K562 (cell line): ENCODE results near the gene SPRN. TPM values are rescaled to one million over a fixed set of nuclear protein-coding genes. Genes with fewer than 3 reads are reported as not detected.

Experiments
- ATAC-seq: fragments of 200-7000 bp; cut with Tn5 transposase; 3 replicates; pipeline ENCODE4 v1.9.1; 2020; ENCODE audit warnings: moderate library complexity
- BruUV-seq: library from RNA; stranded (reverse); fragments of 400-500 nt; replicated peaks from 2 replicates; lab custom pipeline; 2021; lab: Mats Ljungman, UMichigan
- CTCF ChIA-PET: fragments of 300-600 bp; formaldehyde crosslinking; extraction: SDS; loops from one replicate; lab custom pipeline; 2021; ENCODE audit warnings: low intra/inter-chr PET ratio; lab: Yijun Ruan, JAX
- POLR2A ChIA-PET: fragments of 300-600, 350-650 bp; sonication (Branson Sonifier 250); formaldehyde crosslinking; extraction: SDS; loops from one replicate; lab custom pipeline; 2021; ENCODE audit warnings: antibody characterized with exemption, inconsistent platforms; lab: Yijun Ruan, JAX
- DNase-seq, 4 experiments: peaks; one replicate each; pipeline versions ENCODE4 v3.0.0 to v3.0.0-alpha.2; 2011 to 2018; ENCODE audit warnings: low spot score in 3 of 4, mixed read lengths in 3 of 4; ENCODE audit errors: extremely low read depth in 1 of 4
- FAIRE-seq: peaks from 2 replicates; lab custom pipeline; 2011; peaks lifted over from hg19 to GRCh38; lab: Jason Lieb, UNC
- H2AFZ ChIP-seq: 2 replicates; pipeline ENCODE4 v1.6.0; 2011; ENCODE audit warnings: low read depth, low read length, control low read depth, inconsistent platforms
- H3K27ac ChIP-seq: fragments of 200-600 bp; 3 replicates; pipeline ENCODE4 v1.8.0; 2011; ENCODE audit warnings: low read depth, mild to moderate bottlenecking, control low read depth, inconsistent platforms, low read length, moderate library complexity, mixed read lengths; ENCODE audit errors: extremely low read depth
- H3K27me3 ChIP-seq, 2 experiments: fragments of 300-600 bp in 1 of 2; 2 replicates in 1 of 2; 3 replicates in 1 of 2; pipeline versions ENCODE4 v1.6.0 to v1.8.0; 2011; ENCODE audit warnings: inconsistent platforms in 2 of 2, low read length in 2 of 2, mild to moderate bottlenecking in 1 of 2, mixed read lengths in 1 of 2, moderate library complexity in 1 of 2; ENCODE audit not compliant: control insufficient read depth in 2 of 2, insufficient read depth in 2 of 2
- H3K36me3 ChIP-seq: fragments of 300-600 bp; 3 replicates; pipeline ENCODE4 v1.8.0; 2011; ENCODE audit warnings: mild to moderate bottlenecking, low read length, inconsistent platforms; ENCODE audit not compliant: control insufficient read depth, insufficient read depth
- H3K4me1 ChIP-seq, 2 experiments: fragments of 200-600 bp in 1 of 2; replicated peaks in 1 of 2; 2 replicates in 1 of 2; 3 replicates in 1 of 2; pipeline versions ENCODE4 v1.5.1 to v1.8.0; 2011; ENCODE audit warnings: inconsistent platforms in 2 of 2, low read length in 2 of 2, mild to moderate bottlenecking in 1 of 2, mixed read lengths in 1 of 2, moderate library complexity in 1 of 2; ENCODE audit not compliant: control insufficient read depth in 2 of 2, insufficient read depth in 2 of 2
- H3K4me2 ChIP-seq: 2 replicates; pipeline ENCODE4 v1.6.1; 2011; ENCODE audit warnings: low read length, control low read depth, inconsistent platforms, mixed read lengths; ENCODE audit not compliant: insufficient read depth
- H3K4me3 ChIP-seq: fragments of 200-600 bp; sonication (generic), shearing (Covaris generic); 2 replicates; pipeline ENCODE4 v1.5.1; 2016; ENCODE audit warnings: control low read depth, inconsistent platforms
- H3K79me2 ChIP-seq: fragments of 200-600 bp; 3 replicates; pipeline ENCODE4 v1.8.0; 2011; ENCODE audit warnings: low read length, inconsistent platforms; ENCODE audit not compliant: control insufficient read depth, insufficient read depth
- H3K9ac ChIP-seq, 2 experiments: 2 replicates each; pipeline versions ENCODE4 v1.6.0 to v1.6.1; 2011; ENCODE audit warnings: low read depth in 2 of 2, low read length in 2 of 2, control low read depth in 1 of 2, inconsistent platforms in 1 of 2, mild to moderate bottlenecking in 1 of 2, mixed read lengths in 1 of 2; ENCODE audit not compliant: insufficient read depth in 1 of 2
- H3K9me1 ChIP-seq: one replicate; pipeline ENCODE4 v1.6.0; 2011; ENCODE audit warnings: inconsistent platforms, mild to moderate bottlenecking, low read length, moderate library complexity; ENCODE audit not compliant: control insufficient read depth, insufficient read depth
- H3K9me3 ChIP-seq: replicated peaks from 2 replicates; pipeline ENCODE4 v1.5.1; 2011; ENCODE audit warnings: low read depth, low read length, inconsistent platforms; ENCODE audit not compliant: control insufficient read depth, insufficient read depth
- H4K20me1 ChIP-seq: replicated peaks from 2 replicates; pipeline ENCODE4 v1.6.1; 2011; ENCODE audit warnings: low read length, inconsistent platforms, mixed read lengths; ENCODE audit not compliant: control insufficient read depth, insufficient read depth
- FOXJ3 ChIP-seq: sonication (generic); formaldehyde crosslinking; IDR thresholded peaks from 2 replicates; pipeline ENCODE4 v1.4.0; 2020; ENCODE audit warnings: mild to moderate bottlenecking, missing genetic modification reagents
- NR0B1 ChIP-seq: fragments of 450-650 bp; IDR thresholded peaks from one replicate; pipeline ENCODE4 v1.6.1; 2018; ENCODE audit warnings: mild to moderate bottlenecking, moderate library complexity; ENCODE audit not compliant: partially characterized antibody
- XRCC5 ChIP-seq: fragments of 200-400 bp; formaldehyde crosslinking; IDR thresholded peaks from 2 replicates; pipeline ENCODE4 v1.6.1; 2017; ENCODE audit warnings: low read depth, mild to moderate bottlenecking, low read length
- ZNF224 ChIP-seq: sonication (generic); formaldehyde crosslinking; IDR thresholded peaks from 2 replicates; pipeline ENCODE4 v1.8.0; 2022; ENCODE audit warnings: mild to moderate bottlenecking, missing genetic modification reagents
- WGBS: fragments of 100-300 bp; shearing (Covaris generic); methylation state at CpG from one replicate; pipeline ENCODE4 v1.1.6; 2016; ENCODE audit warnings: low coverage, mixed read lengths; ENCODE audit not compliant: insufficient coverage; ENCODE audit errors: missing lambda C conversion rate; 5-methylcytosine and 5-hydroxymethylcytosine counted together
- in situ Hi-C: fragments of 300-500 bp; cut with MboI; formaldehyde crosslinking; loops from 4 replicates; pipeline ENCODE4 v1.15.0; 2018; ENCODE audit warnings: inconsistent platforms, mixed read lengths
- intact Hi-C: fragments of 100-400 bp; cut with micrococcal nuclease; formaldehyde crosslinking; loops from 2 replicates; pipeline ENCODE4 v1.14.2; 2022
- polyA plus RNA-seq, 8 experiments: library from polyadenylated mRNA; depleted of rRNA in 4 of 8; stranded (reverse) in 5 of 8; unstranded in 3 of 8; fragments of >200 nt; fragmentation: Nextera tagmentation in 2 of 8; fragmentation: Illumina TruSeq in 1 of 8; extraction: Ambion mirVana in 2 of 8; extraction: Trizol in 1 of 8; gene quantifications; 2 replicates each; pipeline versions ENCODE4 v1.2.1 to v1.2.3, GENCODE V29; 2011 to 2014; ENCODE audit warnings: inconsistent platforms in 1 of 8, missing spikeins in 1 of 8
- total RNA-seq, 7 experiments: library from RNA; depleted of rRNA in 6 of 7; stranded (reverse); fragments of >200 nt in 6 of 7; fragmentation: Illumina TruSeq in 2 of 7; extraction: Trizol in 2 of 7; gene quantifications; 2 replicates each; pipeline versions ENCODE4 v1.2.1 to v1.2.3, GENCODE V29; 2011 to 2021; ENCODE audit warnings: low replicate concordance in 1 of 7
- TF ChIP-seq, protein P1 (sequence below): fragments of 450-650 bp; IDR thresholded peaks from 2 replicates; pipeline ENCODE4 v1.6.1; 2018; ENCODE audit not compliant: partially characterized antibody

Gene SPRN
- total and polyA plus RNA-seq, 9 of the 15 experiments (the other 6 are each of a cell fraction or from before 2014, with no cell fraction given): 0.04 TPM; not detected in 8

- Histone ChIP-seq H3K27me3 (no peaks in the 10 kb centered on the region), H3K4me3 (no peak overlapping the region), H2AFZ (no peak overlapping the region), H3K9me1 (no peaks in the 10 kb centered on the region), H4K20me1 (no peaks in the 10 kb centered on the region), H3K9me3 (no peaks in the 10 kb centered on the region), H3K36me3 (peaks cover 56% of the 10 kb centered on the region; the same call in 2 of the 3 replicates), H3K9ac (no peak overlapping the region), H3K4me2 (no peak overlapping the region), H3K79me2 (peaks cover 12% of the 10 kb centered on the region; the same call in 2 of the 3 replicates), H3K4me1 (peaks cover 0 to 7% of the 10 kb centered on the region in 2 experiments; a peak in 2 of 5 replicates), H3K27ac (no peak overlapping the region)
- in situ Hi-C loops (no loop called here), intact Hi-C loops (no loop called here)
- ATAC-seq (no peak), DNase-seq (no peak), FAIRE-seq (no peak)
- ChIA-PET CTCF (interaction anchor here (0.6 kb wide), 1 partner anchor 116 kb away, joined by 3 read pairs; no protein-coding TSS in a partner anchor), POLR2A (no interaction called here)
- TF ChIP-seq ZNF224: no peak
- TF ChIP-seq XRCC5: no peak
- TF ChIP-seq NR0B1: no peak
- no peak for TF ChIP-seq FOXJ3 (CRISPR knock-in tag)
- TF ChIP-seq, protein P1, sequence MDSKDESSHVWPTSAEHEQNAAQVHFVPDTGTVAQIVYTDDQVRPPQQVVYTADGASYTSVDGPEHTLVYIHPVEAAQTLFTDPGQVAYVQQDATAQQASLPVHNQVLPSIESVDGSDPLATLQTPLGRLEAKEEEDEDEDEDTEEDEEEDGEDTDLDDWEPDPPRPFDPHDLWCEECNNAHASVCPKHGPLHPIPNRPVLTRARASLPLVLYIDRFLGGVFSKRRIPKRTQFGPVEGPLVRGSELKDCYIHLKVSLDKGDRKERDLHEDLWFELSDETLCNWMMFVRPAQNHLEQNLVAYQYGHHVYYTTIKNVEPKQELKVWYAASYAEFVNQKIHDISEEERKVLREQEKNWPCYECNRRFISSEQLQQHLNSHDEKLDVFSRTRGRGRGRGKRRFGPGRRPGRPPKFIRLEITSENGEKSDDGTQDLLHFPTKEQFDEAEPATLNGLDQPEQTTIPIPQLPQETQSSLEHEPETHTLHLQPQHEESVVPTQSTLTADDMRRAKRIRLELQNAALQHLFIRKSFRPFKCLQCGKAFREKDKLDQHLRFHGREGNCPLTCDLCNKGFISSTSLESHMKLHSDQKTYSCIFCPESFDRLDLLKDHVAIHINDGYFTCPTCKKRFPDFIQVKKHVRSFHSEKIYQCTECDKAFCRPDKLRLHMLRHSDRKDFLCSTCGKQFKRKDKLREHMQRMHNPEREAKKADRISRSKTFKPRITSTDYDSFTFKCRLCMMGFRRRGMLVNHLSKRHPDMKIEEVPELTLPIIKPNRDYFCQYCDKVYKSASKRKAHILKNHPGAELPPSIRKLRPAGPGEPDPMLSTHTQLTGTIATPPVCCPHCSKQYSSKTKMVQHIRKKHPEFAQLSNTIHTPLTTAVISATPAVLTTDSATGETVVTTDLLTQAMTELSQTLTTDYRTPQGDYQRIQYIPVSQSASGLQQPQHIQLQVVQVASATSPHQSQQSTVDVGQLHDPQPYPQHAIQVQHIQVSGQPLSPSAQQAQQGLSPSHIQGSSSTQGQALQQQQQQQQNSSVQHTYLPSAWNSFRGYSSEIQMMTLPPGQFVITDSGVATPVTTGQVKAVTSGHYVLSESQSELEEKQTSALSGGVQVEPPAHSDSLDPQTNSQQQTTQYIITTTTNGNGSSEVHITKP: peak; percentile 16
- BruUV-seq: no TSS peak
- 86% methylated on average over 5 of the region's 5 CpGs for WGBS
Measured at GRCh38 chr10:133403784-133404183, 20.6 kb downstream of the SPRN start.
